Suprapubic skin (tissue), 3 donors: ENCODE data around the gene EEF1AKMT2.

Experiments
- CTCF ChIP-seq, 2 donors: fragments of 200-600 bp in 1 of 2; fragments of 450-650 bp in 1 of 2; sonication (generic) in 1 of 2; IDR thresholded peaks; one replicate each; pipeline ENCODE4 v1.5.1; 2016 to 2019; ENCODE audit warnings: antibody characterized with exemption in 2 of 2, mild to moderate bottlenecking in 1 of 2, moderate library complexity in 1 of 2
- EP300 ChIP-seq: sonication (generic); formaldehyde crosslinking; IDR thresholded peaks from one replicate; pipeline ENCODE4 v1.6.1; 2017; ENCODE audit warnings: antibody characterized with exemption
- POLR2A ChIP-seq, 2 donors: fragments of 450-650 bp; IDR thresholded peaks; one replicate each; pipeline ENCODE4 v1.6.1; 2017; ENCODE audit warnings: antibody characterized with exemption in 2 of 2, mild to moderate bottlenecking in 2 of 2, moderate library complexity in 2 of 2

GRCh38 chr10:124745673-124746072 lies 46.0 kb downstream of the EEF1AKMT2 start:
- TF ChIP-seq EP300: no peak
- TF ChIP-seq CTCF (IDR thresholded peaks at IDR 0.05): peak in 1 of 2 donors; percentile 17
- no peak for TF ChIP-seq POLR2A (IDR thresholded peaks at IDR 0.05)
